Neutrophil (primary cell): ENCODE data around the gene TEX35.

Experiments
- H3K27ac ChIP-seq: fragments of 200-600 bp; sonication (generic); 2 replicates; pipeline ENCODE4 v1.5.1; 2016; ENCODE audit warnings: mild to moderate bottlenecking, moderate library complexity
- H3K27me3 ChIP-seq: fragments of 200-600 bp; sonication (generic); 2 replicates; pipeline ENCODE4 v1.6.0; 2016; ENCODE audit warnings: mild to moderate bottlenecking
- H3K36me3 ChIP-seq: fragments of 200-600 bp; sonication (generic); 2 replicates; pipeline ENCODE4 v1.5.1; 2017
- H3K4me1 ChIP-seq, 2 experiments: fragments of 200-600 bp in 1 of 2; sonication (generic) in 1 of 2; 1 replicate in 1 of 2; 2 replicates in 1 of 2; pipeline versions ENCODE4 v1.5.1 to v1.6.1; 2013 to 2016; ENCODE audit warnings: low read depth in 1 of 2, low read length in 1 of 2, mild to moderate bottlenecking in 1 of 2, moderate library complexity in 1 of 2; ENCODE audit not compliant: control insufficient read depth in 1 of 2, insufficient read depth in 1 of 2
- H3K4me3 ChIP-seq, 2 experiments: fragments of 200-600 bp in 1 of 2; sonication (generic) in 1 of 2; 1 replicate in 1 of 2; 2 replicates in 1 of 2; pipeline ENCODE4 v1.5.1; 2013 to 2016; ENCODE audit warnings: low read depth in 1 of 2, low read length in 1 of 2, mild to moderate bottlenecking in 1 of 2, moderate library complexity in 1 of 2
- H3K9me3 ChIP-seq: fragments of 200-600 bp; sonication (generic); 2 replicates; pipeline ENCODE4 v1.5.1; 2016
- TF ChIP-seq, protein P1 (sequence below): fragments of 200-600 bp; sonication (generic); IDR thresholded peaks from 2 replicates; pipeline ENCODE4 v1.5.1; 2016; ENCODE audit warnings: antibody characterized with exemption

TEX35 gene

DNA sequence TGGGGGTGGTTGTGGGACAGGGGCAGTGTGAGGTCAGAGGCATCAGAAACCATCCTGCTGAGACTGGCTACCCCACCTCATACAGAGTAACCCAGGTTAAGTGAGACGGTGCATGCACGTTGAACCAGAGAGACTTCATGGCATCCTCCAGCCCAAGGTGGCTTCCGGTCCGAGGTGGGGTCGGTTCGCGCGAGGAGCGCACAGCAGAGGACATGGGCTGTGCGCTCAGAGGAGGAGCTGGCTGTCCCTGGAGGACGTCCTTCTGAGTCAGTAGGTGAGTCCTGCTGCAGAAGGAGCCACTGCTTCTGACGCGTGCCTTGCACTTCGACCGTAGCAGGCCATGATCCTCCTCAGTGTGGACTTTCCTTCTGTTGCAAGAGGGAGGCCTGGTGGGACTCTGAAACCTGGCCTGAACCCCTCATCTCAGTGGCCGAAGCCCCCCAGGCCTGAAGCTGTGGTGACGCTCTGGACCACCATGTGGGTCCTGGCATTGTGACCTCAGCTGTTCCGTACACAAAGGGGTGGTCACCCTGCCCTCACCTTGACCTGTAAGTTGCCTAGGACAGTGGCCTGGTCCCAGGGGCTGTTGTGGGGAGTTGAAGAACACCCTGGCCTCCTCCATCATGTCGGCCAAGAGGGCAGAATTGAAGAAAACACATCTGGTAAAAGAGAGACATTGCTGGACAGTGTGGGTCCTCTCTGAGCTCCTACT, at the start of gene TEX35:
Gene TEX35, plus strand, starts transcription at position 544 of the 712 bp plus-strand sequence. Its CDS starts 80 bp downstream, at position 624.
- TF ChIP-seq, protein P1, sequence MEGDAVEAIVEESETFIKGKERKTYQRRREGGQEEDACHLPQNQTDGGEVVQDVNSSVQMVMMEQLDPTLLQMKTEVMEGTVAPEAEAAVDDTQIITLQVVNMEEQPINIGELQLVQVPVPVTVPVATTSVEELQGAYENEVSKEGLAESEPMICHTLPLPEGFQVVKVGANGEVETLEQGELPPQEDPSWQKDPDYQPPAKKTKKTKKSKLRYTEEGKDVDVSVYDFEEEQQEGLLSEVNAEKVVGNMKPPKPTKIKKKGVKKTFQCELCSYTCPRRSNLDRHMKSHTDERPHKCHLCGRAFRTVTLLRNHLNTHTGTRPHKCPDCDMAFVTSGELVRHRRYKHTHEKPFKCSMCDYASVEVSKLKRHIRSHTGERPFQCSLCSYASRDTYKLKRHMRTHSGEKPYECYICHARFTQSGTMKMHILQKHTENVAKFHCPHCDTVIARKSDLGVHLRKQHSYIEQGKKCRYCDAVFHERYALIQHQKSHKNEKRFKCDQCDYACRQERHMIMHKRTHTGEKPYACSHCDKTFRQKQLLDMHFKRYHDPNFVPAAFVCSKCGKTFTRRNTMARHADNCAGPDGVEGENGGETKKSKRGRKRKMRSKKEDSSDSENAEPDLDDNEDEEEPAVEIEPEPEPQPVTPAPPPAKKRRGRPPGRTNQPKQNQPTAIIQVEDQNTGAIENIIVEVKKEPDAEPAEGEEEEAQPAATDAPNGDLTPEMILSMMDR, result no peak
- Histone ChIP-seq H3K9me3 (no peaks in the 10 kb centered on the region), H3K27me3 (no peaks in the 10 kb centered on the region), H3K36me3 (no peaks in the 10 kb centered on the region), H3K4me3 (no peak within 1 kb of the TSS), H3K4me1 (no peaks in the 10 kb centered on the region), H3K27ac (no peak within 1 kb of the TSS)

DNA sequence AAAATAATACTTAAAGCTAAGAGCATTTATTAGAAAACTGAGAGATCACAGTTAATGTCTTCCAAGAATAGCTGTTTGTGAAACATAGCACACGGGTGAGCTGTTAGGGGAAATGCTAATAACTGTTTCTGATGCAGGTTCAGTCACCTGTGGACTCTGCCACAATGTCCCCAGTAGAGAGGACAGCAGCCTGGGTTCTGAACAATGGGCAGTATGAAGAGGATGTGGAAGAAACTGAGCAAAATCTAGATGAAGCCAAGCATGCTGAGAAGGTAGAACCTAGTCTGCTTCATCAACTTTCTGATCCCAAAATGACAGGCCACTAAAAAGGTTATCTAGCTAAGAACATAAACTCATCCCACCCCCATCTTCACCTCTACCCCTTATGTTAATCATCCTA, 48.8 kb upstream of the TEX35 start:
- TF ChIP-seq, protein P1, result no peak
- H3K27me3 ChIP-seq, result no peaks in the 10 kb centered on the region
- no peak overlapping the region for H3K27ac ChIP-seq
- peaks cover 3 to 10% of the 10 kb centered on the region in 2 experiments for H3K4me1 ChIP-seq
- H3K36me3 ChIP-seq, result no peaks in the 10 kb centered on the region
- H3K9me3 ChIP-seq, result no peaks in the 10 kb centered on the region
- H3K4me3 ChIP-seq, result no peak overlapping the region

DNA sequence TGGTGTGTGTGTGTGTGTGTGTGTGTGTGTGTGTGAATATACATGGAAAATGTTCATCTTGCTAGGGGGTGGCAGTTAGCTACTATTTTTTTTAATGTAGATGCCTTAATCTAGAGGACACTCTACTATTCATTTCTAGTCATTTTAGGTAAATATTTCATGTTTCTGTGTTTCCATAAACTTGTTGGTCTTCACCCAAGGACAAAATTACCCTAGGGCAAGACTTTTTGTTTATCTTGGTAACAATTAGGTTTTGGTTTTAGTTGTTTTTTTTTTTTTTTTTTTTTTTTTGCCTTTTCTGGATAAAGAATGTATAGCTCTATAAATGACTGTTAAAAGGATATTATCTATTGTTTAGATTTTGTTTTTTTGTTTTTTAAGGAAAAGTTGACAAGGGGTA, 48.3 kb upstream of the TEX35 start:
- H3K27ac ChIP-seq, result no peak overlapping the region
- no peaks in the 10 kb centered on the region for H3K9me3 ChIP-seq
- H3K27me3 ChIP-seq, result no peaks in the 10 kb centered on the region
- TF ChIP-seq, protein P1, result no peak
- H3K4me1 ChIP-seq, result peaks cover 3 to 10% of the 10 kb centered on the region in 2 experiments
- no peak overlapping the region for H3K4me3 ChIP-seq
- no peaks in the 10 kb centered on the region for H3K36me3 ChIP-seq

DNA sequence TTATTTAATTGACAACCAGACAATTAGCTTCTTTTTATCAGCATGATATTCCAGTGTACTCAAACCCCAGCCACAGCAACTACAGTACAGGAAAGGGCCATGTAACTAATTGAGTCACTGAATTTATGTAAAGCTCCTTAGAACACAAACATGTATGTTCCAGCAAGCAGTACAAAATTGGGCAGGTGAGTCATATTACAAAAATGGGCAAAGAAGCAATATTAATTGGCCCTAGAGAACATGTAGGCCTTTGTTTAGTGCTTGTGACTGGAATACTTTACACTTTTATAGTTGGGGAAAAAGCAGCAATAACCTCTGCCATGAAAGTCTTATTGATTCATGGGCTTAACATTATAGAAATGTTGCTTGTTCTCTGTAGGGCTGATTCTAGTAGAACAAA, 47.9 kb upstream of the TEX35 start:
- TF ChIP-seq, protein P1, result no peak
- Histone ChIP-seq H3K9me3 (no peaks in the 10 kb centered on the region), H3K27me3 (no peaks in the 10 kb centered on the region), H3K4me1 (peaks cover 3 to 10% of the 10 kb centered on the region in 2 experiments), H3K4me3 (no peak overlapping the region), H3K36me3 (no peaks in the 10 kb centered on the region), H3K27ac (no peak overlapping the region)

DNA sequence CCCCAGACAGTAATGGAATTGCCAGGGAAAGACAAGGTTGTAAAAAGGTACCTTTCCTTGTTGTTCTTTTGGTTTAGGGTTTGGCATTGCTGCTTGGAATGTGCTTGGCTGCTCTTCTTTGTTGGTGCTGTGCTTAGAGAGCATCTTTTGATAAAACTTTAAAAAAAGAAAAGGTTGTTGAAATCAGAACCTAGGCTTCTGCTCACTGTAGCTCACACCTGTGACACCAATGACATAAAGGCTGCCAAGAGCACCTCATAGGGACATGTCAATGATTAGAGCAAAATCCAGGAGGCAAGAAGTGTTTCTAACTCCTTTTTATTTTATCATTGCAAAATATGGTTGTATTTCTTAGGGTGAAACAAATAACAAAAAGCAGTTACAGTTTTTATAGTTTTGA, 45.1 kb upstream of the TEX35 start:
- Histone ChIP-seq H3K27ac (no peak overlapping the region), H3K4me3 (no peak overlapping the region), H3K27me3 (no peaks in the 10 kb centered on the region), H3K36me3 (no peaks in the 10 kb centered on the region), H3K4me1 (peaks cover 3 to 10% of the 10 kb centered on the region in 2 experiments), H3K9me3 (no peaks in the 10 kb centered on the region)
- TF ChIP-seq, protein P1, result no peak
